Activated CD4-positive, CD25-positive, alpha-beta regulatory T cell (primary cell): Measurements from ENCODE around the gene ZNF710.
A peak's percentile ranks its signal among the peaks of the same experiment; 100 is the strongest.

Source experiments
- DNase-seq, 4 experiments: peaks; one replicate each; lab custom pipeline; 2025; lab: John Stamatoyannopoulos, UW

Gene ZNF710

DNA sequence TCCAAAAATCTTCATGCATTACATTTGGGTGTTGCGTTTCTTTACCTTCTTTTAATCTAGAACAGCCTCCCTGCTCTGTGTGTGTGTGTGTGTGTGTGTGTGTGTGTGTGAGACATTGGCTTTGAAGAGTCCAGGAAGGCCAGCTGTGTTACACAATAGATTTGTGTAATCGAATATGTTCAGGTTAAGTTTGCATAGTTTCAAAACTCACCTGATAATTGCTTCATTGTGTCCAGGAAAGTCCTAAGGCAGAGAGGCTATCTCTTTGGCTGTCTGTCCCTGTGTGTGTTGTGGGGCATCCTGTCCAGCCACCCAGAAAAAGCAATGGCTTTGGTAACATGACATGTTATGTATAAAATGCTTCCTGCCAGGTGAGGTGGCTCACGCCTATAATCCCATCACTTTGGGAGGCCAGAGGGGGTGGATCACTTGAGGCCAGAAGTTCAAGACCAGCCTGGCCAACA lies 37.5 kb downstream of the ZNF710 start:
- DNase-seq: no peak

DNA sequence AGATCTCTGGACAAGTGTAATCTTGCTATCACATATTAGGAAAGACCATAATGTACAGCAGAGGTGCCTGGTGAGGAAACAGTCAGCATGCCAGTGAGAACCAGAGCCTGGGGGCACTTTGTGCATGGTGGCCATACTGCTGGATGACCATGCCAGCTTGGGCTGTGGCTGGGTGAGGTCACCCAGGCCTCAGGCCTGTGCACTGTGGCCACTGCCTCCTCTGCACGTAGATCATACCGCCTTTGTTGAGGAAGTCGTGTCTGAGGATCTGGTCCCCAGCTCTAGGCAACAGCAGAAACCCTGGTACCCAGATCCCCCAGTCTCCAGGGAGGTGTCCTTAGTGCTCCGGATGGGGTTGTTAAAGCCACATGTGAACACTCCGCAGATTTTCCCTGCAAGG lies 38.9 kb downstream of the ZNF710 start:
- no peak for DNase-seq

DNA sequence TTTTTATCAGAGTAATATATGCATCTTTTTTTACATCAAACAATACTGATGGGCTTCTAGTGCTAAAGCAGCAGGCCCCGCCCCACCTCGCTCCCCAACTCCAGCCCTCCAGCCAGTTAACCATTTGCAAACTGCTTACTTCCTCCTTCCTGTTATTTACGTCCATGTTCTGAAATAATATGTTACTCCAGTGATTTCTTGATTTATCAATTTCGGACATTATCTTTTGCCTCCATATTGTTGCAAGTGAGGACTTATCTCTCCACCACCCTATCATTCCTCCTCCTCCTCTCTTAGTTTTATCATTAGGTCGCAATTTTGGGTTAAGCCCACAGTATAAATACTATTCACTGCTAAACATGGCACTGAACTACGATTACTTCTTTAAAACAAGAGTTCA lies 39.5 kb downstream of the ZNF710 start:
- no peak for DNase-seq

DNA sequence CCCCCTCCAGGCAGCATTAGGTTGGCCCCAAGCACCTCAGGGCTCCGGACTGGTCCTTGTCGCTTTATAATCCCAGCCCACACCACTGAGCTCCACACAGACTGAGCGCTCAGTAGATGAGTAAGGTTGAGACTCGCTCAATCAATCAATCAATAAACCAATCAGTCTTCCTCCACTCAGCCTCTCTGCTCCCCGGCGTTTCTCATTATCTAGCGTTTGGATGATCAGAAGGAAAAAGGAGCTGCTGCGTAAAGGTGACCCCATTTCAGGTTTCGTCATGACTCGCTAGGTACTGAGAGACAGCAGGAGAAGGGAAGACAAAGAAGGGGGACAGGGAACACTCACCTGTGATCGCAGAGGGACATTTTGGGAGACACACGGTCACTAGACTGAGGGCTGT lies 41.2 kb downstream of the ZNF710 start:
- DNase-seq: no peak

DNA sequence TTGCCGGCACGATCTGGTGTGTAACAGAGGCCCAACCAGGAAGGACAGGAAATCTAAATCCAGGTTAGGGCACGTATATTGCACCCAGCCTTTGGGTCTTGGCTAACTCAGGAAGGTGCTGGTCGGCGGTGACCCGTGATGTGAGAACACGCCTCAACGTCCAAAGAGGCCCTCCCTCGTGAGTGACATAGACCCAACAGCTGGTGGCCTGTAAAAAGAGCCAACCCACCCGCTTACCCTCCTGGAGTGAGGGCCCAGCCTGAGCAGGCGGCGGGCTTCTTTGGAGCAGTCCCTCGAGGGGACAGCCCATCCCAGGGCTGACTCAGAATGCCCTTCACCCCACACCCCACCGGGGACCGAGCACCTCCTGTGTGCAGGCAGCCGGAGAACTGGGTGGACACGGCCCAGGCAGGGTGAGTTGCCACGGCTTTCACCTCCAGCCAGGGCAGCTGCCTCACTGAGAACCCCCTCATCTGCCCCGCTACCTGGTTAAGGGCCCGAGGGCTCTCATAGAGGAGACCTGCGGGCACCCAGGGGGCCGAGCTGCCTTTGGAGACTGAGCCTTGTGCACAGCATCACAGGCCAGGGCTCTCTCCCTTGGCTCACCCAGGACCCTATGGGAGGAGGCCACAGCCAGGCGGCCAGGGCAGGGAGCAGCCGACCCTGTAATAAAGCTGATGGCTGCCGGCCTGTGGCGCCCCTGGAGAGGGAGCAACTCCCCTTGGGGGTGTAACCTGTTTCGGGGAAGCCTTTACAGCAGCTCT lies 41.8 kb downstream of the ZNF710 start:
- no peak for DNase-seq

DNA sequence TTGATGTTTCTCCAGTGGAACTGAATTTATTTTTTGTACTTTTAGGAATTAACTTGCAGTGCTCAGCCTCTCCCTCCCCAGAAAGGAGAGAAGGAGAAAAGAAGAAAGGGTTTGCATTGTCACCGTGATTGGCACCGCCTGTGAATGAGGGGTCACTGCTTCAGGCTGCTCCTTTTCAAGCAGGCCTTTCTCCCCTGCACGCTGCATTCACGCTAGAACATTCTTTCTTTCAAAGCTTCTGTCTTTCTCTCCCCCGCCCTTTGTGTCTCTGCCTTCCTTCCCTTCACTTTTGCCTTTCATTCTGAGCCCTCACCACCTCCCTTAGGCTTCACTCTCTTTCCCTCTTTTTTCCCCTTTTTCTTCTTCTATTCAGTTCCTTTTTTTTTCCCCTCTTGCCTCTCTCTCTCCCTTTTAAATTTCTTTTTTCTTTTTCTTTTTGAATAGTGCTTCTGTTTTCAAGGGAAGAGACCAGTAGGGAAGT lies 42.4 kb downstream of the ZNF710 start:
- DNase-seq: no peak

DNA sequence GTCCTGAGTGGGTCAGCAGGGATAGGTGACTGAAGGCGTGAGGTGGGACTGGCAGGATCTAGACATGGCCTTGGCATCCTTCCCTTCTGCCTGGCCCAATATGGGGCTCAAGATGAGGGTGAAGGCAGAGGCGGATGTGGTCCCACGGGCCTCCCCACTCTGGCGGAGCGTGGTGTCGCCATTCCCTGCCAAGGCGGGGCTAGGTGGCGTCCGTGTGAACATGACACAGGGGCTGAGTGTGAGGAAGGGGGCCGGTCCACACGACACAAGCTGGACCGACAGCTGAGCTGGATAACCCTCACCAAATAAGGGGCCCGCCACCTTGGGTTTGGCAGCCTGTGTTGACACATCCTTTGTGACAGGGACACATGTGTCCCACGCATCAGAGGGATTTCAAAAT lies 43.1 kb downstream of the ZNF710 start:
- no peak for DNase-seq

DNA sequence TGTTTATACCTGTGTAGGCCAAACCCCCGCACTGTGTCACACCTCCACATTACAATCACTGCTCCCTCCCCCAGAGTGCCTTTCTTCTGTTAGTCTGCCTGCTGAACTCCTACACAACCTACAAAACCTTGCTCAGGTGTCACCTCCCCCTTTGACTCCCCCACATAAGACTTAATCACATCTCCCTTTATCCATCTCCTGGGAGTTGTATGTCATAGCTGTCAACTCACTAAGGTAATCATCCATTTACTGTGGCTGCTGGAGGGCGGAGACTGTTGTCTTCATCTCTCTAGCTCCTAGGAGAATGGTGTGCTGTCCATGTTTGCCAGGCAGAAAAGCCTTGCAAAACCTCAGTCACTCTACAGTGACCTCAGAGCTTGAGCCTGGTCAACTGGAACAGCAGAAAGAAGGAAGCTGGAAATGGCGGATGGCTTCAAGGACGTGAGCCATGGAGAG lies 43.8 kb downstream of the ZNF710 start:
- no peak for DNase-seq

DNA sequence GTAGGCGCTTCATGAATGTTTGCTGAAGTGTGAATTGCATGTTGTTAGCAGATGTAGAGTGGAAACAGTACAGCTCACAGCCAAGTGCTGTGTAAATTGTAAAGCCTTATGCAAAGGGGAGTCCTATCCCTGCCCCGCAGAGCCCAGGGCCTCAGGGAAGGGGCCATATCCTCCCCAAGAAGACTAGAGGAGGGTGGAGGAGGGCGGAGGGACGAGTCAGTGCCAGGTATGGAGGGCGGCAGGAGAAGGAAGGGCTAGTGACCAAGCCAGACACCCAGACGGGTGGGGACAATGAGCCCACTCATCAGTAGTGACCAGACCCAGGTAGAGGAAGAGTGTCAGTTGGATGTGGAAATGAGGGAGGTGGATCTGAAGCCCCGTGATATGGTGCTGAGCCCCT lies 45.2 kb downstream of the ZNF710 start:
- DNase-seq: no peak

DNA sequence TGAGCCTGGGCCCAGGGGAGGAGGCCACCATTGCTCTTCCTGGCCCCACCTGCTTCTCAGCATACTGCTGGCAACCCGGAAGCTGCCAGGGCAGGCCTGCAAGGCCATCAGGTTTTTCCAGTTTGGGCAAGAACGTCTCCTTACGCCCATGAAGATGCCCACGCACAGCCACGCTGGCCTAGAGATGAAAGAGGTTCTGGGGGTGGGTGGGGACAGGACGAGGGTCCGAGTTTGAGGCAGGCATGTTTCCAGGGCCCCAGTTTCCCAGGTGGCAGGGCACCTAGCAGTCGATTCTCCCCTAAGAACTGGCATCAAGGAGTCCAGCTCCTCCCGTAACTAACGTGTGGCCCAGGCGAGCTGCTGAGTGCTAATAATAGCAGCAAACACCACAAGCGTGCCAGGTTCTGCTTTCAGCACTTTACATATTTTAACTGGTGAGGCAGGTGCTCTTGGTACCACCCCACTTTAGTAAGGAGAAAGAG lies 45.8 kb downstream of the ZNF710 start:
- no peak for DNase-seq

DNA sequence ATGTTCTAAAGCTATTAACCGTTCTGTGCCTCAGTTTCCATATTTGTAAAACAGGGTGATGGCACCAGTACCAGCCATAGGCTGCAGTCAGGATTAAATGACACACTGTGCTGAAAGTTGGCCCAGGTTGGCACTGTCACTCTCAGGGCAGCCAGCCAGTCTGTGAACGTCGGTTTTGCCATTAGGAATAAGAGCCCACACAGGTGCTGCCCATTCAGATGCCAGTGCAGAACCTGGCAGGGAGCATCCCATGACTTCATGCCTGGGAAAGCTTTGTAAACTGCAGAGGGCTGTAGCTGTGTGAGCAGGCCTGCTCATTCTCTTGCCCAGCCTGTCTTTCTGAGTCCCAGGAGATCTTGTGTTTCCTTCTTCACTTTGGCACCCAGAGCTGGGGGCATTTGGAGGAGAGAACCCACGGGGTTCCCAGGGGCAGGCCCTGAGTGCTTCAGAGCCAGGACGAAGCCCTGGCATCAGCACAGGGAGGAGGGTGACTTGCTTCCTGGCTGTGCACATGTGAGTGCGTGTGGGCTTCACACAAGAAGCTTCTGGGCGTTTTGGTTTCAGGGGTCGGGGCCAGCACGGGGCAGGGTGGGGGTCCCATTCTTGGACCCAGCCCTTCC lies 46.9 kb downstream of the ZNF710 start:
- DNase-seq: no peak

DNA sequence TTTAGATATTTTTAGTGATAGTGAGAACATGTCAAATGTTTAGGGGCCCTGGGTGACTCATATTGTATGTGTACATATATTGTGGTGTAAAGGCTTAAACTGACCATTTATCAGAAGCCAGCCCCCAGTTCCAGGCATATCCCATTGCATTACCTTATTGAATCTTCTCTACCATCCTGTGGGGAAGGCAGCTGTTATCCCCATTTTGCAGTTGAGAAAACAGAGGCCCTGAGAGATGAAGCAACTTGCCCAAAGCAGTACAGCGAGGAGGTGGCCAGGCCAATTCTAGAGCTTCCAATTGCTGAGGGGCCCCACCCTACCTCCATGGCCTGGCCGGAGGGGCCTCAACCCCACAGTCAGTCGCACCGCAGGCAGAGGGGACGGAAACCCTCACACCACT lies 47.9 kb downstream of the ZNF710 start:
- DNase-seq: no peak

DNA sequence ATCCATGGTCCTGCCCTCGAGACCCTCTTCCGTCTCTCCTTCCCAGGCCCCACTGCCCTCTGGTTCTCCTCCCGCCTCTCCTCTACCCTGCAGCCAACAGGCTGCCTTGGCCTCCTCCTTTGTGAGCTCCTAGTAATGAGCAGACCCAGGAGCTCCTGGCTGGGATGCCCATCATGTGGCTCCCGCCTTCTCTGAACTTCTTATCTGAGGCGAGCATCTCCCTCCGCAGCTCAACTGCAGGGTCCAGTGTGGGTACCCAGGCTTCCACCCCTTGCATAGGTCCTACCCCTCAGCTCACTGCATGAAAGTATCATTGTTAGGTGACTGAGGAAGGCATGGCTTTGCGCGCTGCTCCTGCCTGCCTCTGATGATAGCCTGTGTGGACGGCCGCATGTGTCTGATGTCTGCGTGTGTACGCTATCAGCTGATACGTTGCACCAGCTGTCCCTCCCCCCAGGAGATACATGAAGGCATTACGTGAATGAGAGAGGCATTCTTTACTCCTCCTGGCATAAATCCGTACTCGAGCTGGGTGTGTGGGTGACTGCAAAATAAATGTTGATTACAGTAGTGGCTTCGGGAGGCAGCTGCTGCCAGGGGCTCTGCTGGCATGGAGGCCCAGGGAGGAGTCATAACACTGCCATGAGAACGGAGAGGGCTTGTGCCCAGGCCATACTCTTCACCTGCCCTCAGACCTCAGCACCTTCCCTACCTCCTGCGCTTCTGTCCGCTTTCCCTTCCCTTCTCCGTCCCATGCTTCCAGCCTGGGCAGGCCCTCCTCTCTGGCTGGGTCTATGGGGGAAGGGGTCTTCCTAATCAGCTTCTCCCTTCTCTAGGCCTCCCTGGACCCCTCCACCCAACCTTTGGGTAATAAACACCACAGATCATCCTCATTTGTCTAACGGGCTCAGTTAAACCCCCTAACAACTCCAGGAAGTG lies 48.8 kb downstream of the ZNF710 start:
- DNase-seq: no peak

DNA sequence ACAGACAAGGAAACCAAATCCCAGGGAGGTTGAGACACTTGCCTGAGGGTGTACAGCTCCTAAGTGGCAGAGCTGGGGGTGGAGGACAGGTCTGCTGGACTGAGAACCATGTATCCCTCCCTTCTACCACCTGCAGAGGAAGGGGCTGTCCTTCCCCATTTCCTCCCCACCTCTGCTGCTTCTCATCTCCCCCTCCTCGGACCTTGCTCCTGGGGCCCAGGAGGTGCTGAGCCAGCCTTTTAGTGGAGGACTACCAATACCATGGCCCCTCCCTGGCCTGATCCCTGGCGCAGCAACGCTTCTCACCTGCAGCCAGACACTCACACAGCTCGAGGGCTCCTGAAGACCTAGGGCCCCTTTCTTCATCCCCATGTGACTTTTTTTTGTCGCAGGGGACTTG lies 50.8 kb downstream of the ZNF710 start:
- DNase-seq: no peak

DNA sequence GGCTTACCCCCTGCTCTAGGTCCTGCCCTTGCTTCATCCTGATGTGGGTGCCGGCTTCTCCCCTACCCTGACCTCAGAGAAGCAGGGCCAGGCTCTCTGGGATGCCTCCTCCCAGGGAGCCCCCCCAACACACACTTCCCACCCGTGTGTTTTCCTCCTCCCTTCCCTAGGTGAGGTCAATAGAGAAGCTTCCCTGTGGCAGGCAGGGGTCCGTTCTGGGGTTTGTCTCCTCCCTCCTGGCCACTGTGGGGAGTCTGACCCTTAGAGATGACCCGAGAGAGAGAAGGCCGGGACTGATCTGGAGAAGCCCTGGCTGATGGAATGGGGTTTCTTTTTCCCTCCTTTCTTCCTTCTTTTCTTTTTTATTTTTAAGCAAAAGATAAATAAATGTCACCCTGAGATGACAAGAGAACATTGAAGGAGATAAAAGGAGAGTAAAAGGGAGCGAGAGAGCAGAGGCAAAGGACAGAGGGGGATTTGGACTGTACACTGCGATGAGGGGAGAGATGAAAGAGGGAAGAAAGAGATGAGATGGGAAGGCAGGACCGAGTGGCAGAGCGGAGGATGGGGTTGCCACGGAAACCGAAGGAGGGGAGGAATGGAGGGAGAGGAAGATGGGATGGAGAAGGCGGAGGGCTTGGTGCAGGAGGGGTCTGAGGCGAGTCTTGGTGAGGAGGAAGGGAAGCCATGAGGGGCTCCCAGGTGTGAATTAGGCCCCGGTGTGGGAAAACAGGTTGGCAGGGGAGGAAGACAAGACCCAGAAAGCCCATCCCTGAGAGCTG lies 52.8 kb downstream of the ZNF710 start:
- no peak for DNase-seq

DNA sequence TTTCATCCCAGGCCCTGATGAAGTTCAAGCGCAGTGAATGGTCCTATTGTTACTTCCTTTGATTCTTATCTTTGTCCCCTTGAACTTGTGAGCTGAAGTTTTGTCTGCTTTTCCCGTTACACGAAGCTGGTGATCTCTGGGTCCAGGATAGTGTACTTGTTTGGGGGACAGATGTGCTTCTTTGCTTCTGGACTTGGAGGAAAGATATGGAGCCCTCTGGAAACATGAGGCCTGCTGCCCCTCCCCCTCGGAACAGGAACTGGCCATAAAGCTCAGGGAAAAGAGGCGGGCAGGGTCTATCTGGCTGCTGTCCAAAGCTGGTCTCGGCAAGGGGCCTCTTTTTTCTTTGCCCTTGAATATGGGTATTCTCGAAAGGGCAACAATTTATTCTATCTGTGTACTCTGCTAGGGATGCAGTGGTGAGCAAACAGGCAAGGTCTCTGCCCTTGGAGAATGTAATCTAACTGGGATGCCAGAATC lies 53.5 kb downstream of the ZNF710 start:
- DNase-seq: no peak

DNA sequence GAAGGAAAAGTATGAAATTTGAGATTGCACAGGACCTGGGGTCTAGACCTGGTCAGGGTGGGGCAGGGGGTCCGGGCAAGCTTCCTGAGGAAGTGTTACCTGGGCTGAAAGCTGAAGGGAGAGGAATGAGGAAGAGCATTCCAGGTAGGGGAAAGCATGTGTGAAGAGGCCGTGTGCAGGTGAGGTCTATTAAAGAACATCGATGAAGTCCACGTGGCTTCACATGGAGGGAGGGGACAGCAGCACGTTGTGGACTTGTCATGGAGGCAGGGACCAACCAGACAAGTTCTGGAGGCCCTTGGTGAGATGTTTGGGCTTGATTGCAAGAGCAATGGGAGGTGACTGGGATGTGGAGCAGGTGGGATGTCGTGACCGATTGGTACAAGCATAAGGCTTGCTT lies 54.1 kb downstream of the ZNF710 start:
- no peak for DNase-seq

DNA sequence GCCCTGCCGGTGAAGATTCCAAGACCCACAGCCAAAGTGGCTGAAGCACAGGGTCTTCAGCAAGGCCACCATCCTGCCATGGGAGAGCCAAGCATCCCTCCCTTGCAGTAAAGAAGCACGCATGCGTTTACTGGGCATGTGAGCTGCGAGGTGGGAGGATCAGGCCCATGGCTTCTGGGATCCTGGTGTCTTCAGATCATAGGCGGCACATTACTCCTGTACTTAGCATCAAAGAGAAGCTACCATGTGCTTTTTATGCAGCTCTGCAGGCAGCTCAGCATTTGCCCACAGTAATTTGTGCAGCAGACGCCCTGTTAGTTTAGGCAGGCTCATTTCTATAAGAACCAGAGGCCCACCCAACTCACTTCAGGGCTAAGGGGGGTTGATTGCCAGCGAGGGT lies 55.4 kb downstream of the ZNF710 start:
- DNase-seq: no peak

DNA sequence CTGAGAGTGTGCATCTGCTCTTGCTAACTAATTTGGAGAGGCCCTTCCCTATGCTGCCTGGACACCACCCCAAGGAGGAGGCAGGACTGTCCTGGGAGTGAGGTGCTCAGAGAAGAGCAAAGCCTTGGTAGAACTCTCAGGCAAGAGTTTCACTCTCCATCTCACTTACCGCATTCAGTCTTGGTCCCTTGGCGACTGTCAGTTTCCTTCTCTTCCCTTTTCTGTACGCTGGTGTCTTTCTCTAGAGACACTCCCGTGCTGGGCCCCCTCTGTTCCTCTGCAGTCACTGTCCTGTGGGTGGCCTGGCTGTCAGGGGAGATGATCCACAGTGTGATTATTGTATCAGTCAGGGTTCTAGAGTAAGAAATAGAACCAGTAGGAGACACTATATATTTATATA lies 57.2 kb downstream of the ZNF710 start:
- DNase-seq: no peak

DNA sequence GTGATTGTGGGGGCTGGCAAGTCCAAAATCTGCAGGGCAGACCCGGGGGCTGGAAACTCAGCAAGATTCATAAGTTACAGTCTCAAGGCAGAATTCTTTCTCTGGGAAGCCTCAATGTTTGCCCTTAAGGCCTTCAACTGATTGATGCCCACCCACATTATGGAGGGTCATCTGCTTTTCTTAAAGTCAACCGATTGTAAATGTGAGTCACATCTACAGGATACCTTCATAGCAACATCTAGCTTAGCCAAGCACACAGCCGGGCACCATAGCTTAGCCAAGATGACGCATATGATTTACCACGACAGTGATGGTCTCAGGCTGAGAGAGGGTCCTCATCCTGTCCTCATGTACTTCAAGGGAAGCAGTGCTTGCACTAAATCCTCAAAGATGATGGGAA lies 57.7 kb downstream of the ZNF710 start:
- no peak for DNase-seq

DNA sequence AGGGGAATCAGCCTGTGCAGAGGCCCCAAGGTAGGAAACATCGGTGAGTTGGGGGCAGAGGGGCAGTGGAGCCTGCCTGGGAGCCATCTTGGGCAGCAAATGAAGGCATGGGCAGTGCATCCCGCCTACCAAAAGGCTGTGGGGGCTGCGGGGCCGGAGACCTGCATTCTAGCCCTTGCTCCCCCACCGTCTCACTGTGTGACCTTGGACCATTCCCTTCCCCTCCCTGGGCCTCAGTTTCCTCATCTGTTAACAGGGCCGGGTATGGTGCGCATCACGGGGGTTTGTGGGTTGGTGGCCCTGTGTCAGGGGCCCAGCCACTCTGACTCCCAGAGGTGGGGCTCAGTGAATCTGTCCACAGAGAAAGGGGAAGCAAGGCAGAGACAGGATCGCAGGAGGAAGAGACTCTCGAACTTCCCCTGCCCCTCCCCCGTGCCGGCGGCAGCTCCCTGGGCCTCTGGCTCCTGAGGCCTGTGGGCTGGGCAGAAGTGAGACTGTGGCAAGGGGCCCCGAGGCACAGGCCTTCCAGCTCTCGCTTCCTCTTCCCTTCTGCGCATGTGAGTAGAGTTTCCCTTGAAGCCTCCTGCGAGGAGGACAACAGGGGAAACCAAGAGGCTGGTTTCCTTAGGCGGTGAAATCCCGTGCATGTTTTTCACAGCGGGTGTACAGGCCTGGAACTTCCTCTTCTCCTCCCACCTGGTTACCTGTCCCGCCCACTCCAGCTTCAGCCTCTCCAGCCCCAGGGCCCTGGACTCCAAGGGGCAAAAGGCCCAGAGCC lies 58.3 kb downstream of the ZNF710 start:
- peak; percentile 33 to 44 (median 36) for DNase-seq
